A204.1 (cell line): Measurements from ENCODE around the gene SMAD1.
"Not testable (repeated sequence)": the region's sequence is repeated elsewhere in the genome, so short reads cannot be mapped to it uniquely, and the experiment has no call there.

Experiments
- FAIRE-seq: peaks from 2 replicates; lab custom pipeline; 2012; peaks lifted over from hg19 to GRCh38; lab: Jason Lieb, UNC

The SMAD1 gene

GRCh38 chr4:145564540-145564939, 82.9 kb downstream of the SMAD1 start:
- no peak for FAIRE-seq

DNA sequence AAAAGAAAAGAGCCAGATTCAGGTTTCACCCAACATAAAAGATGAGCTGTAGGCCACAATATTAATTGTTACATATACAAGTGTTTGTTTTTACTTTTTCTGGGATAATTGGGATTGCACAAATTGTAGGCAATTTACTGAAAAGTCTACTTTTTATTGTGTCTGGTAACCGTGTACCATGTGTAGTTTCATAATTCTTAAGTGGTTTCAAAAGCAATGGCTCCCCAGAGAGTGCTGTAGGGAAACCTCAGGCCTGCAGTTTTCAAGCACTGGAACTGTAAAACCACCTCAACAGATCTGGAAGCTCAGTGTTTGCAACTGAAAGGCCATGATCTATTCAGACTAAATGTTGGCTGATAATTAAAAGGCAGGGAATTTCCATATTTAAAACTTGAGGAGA, 83.7 kb downstream of the SMAD1 start:
- FAIRE-seq, result no peak

- no peak for FAIRE-seq
Measured at GRCh38 chr4:145566086-145566708, 84.5 kb downstream of the SMAD1 start.

DNA sequence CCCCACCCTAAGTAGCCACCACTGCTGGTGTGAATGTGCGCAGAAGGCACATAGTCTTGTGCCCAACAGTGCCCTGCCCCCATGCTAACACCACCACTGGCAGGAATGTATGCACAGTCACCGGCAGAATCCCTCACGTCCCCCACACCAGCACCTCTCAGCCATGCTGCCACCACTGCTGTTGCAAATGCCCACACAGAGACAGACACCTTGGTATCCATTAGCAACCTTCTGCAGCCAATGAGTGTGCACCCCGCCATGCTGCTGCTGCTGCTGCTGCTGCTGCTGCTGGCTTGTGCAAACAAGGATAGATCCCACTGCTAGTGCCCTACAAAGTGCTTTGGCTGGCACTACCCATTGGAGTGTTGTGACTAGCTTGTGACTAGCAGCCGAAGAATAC, 85.1 kb downstream of the SMAD1 start:
- no peak for FAIRE-seq

DNA sequence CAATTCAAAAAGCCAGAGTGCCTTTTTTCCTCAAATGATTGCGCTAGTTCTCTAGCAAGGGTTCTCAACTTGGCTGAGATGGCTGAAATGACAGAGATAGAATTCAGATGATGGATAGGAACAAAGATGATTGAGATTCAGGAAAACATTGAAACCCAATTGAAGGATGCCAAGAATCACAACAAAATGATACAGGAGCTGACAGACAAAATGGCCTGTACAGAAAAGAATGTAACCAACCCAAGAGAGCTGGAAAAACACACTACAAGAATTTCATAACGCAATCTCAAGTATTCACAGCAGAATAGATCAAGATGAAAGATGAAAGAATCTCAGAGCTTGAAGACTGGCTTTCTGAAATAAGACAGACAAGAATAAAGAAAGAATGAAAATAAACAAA, 85.9 kb downstream of the SMAD1 start:
- no peak for FAIRE-seq

DNA sequence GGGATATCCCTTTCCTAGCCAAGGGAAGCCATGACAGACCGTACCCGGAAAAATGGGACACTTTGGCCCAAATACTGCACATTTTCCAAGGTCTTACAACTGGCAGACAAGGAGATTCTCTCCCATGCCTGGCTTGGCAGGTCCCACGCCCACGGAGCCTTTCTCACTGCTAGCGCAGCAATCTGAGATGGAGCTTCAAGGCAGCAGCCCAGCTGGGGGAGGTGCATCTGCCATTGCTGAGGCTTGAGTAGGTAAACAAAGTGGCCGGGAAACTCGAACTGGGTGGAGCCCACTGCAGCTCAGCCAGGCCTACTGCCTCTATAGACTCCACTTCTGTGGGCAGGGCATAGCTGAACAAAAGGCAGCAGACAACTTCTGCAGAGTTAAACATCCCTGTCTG, 92.9 kb downstream of the SMAD1 start:
- not testable (repeated sequence) for FAIRE-seq

- FAIRE-seq, result no peak
Measured at GRCh38 chr4:145580906-145581305, 99.3 kb downstream of the SMAD1 start.

DNA sequence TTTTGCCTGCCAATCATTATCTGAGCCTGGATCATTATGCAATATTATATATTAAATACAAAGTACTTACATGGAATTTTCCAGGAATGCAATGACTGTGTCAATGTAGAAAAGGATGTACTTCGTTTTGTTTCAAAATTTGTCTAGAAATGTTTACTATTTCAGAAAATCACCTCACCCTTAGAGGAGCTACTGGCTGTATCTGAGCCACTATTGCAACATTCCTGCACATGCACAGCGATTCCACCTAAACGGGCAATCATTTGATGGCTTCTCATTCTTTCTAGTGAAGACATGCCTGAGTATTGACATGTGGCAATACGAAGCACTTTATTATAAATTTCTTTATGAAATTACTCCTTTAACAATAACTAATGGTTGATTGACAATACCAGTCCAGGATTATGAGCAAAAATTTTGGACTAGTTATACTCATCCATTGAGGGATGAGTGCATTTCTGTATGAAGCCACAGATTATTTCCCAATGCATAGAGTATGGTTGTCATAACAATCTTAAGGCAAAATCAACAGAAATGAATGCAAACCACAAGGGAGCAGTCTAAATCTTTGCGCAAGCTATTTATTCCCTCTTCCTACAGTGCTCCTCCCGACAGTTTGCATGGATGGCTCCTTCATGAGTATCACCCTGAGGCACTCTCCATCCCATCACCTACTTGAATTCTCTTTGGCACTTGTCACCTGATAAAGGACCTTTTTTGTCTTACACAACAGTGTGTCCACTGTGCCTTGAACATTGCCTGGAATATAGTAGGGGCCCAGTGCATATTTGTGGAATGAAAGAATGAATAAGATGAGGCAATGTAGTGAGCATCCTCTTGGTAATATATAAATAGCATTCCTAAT, 101.8 kb downstream of the SMAD1 start:
- no peak for FAIRE-seq

GRCh38 chr4:145587088-145587754, 105.6 kb downstream of the SMAD1 start:
- FAIRE-seq, result no peak

- FAIRE-seq, result not testable (repeated sequence)
Measured at GRCh38 chr4:145589381-145589780, 107.7 kb downstream of the SMAD1 start.

GRCh38 chr4:145589916-145590702, 108.5 kb downstream of the SMAD1 start:
- no peak for FAIRE-seq

GRCh38 chr4:145602129-145602760, 120.6 kb downstream of the SMAD1 start:
- FAIRE-seq, result no peak

DNA sequence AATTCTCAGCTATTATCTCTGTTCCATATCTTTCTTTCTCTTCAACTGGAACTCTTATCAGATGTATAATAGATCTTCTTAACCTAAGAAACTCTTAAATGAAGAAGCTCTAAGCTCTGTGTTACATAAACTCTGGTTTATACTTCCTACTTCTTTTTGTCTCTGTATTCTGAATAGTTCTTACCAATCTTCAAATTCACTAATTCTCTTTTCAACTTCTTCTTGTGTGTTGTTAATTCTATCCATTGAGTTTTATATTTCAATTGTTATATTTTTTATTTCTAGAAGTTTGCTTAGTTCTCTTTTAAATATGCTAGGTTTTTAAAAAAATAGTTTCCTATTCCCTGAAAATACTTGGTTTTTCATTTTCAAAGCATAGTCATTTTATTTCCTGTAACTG, 124.3 kb downstream of the SMAD1 start:
- peak; percentile 39 for FAIRE-seq
